HepG2 (cell line): ENCODE data around the gene PIK3CA. TPM values are rescaled to one million over a fixed set of nuclear protein-coding genes. Genes with fewer than 3 reads are reported as not detected.

Source experiments
- KLF12 ChIP-seq: sonication (generic); formaldehyde crosslinking; IDR thresholded peaks from 2 replicates; pipeline ENCODE4 v1.4.0; 2020; ENCODE audit warnings: missing genetic modification reagents, borderline replicate concordance
- MNT ChIP-seq: fragments of 450-650 bp; IDR thresholded peaks from 2 replicates; pipeline ENCODE4 v1.6.1; 2016
- PAXIP1 ChIP-seq: sonication (generic); formaldehyde crosslinking; conservative IDR thresholded peaks from 2 replicates; pipeline ENCODE4 v1.4.0; 2020; ENCODE audit warnings: mild to moderate bottlenecking, missing genetic modification reagents, moderate library complexity
- PITX1 ChIP-seq: sonication (generic); formaldehyde crosslinking; IDR thresholded peaks from 2 replicates; pipeline ENCODE4 v1.5.1; 2020; ENCODE audit warnings: mild to moderate bottlenecking, missing genetic modification reagents
- POGK ChIP-seq: sonication (generic); formaldehyde crosslinking; conservative IDR thresholded peaks from 2 replicates; pipeline ENCODE4 v1.8.0; 2022; ENCODE audit warnings: mild to moderate bottlenecking, moderate library complexity, missing genetic modification reagents
- TGIF2 ChIP-seq: IDR thresholded peaks from 2 replicates; pipeline ENCODE4 v1.6.1; 2016; ENCODE audit warnings: control low read depth, missing compliant biosample characterization
- ZC3H4 ChIP-seq: sonication (generic); formaldehyde crosslinking; IDR thresholded peaks from 2 replicates; pipeline ENCODE4 v1.4.0; 2020; ENCODE audit warnings: missing genetic modification reagents, borderline replicate concordance
- ZNF556 ChIP-seq: sonication (generic); formaldehyde crosslinking; IDR thresholded peaks from 2 replicates; pipeline ENCODE4 v1.4.0; 2020; ENCODE audit warnings: mild to moderate bottlenecking, missing genetic modification reagents, borderline replicate concordance
- ZNF577 ChIP-seq: sonication (generic); formaldehyde crosslinking; IDR thresholded peaks from 2 replicates; pipeline ENCODE4 v1.4.0; 2020; ENCODE audit warnings: mild to moderate bottlenecking, low read depth, missing genetic modification reagents, borderline replicate concordance
- ZNF646 ChIP-seq: sonication (generic); formaldehyde crosslinking; IDR thresholded peaks from 2 replicates; pipeline ENCODE4 v1.9.0; 2021; ENCODE audit warnings: mild to moderate bottlenecking, missing genetic modification reagents
- ZNF784 ChIP-seq: sonication (generic); formaldehyde crosslinking; IDR thresholded peaks from 2 replicates; pipeline ENCODE4 v1.5.1; 2020; ENCODE audit warnings: missing genetic modification reagents, mild to moderate bottlenecking, borderline replicate concordance
- ZNF839 ChIP-seq: sonication (generic); formaldehyde crosslinking; IDR thresholded peaks from 2 replicates; pipeline ENCODE4 v1.4.0; 2020; ENCODE audit warnings: missing genetic modification reagents, mild to moderate bottlenecking, borderline replicate concordance
- ZSCAN31 ChIP-seq: sonication (generic); formaldehyde crosslinking; IDR thresholded peaks from 2 replicates; pipeline ENCODE4 v1.5.0; 2020; ENCODE audit warnings: low read depth, mild to moderate bottlenecking, missing genetic modification reagents
- polyA plus RNA-seq, 8 experiments: library from polyadenylated mRNA; depleted of rRNA in 3 of 8; stranded (reverse) in 7 of 8; unstranded in 1 of 8; fragments of >200 nt; fragmentation: Illumina TruSeq in 4 of 8; extraction: Trizol in 4 of 8; gene quantifications; 2 replicates each; pipeline versions ENCODE4 v1.2.1 to v1.2.3, GENCODE V29; 2011 to 2016; ENCODE audit warnings: low read depth in 4 of 8, missing spikeins in 1 of 8, mixed read lengths in 1 of 8; ENCODE audit not compliant: insufficient read depth in 1 of 8
- total RNA-seq, 5 experiments: library from RNA; depleted of rRNA; stranded (reverse); fragments of >200 nt; fragmentation: Illumina TruSeq; extraction: Trizol; gene quantifications; 2 replicates each; pipeline ENCODE4 v1.2.3, GENCODE V29; 2016; ENCODE audit warnings: low read depth in 1 of 5

PIK3CA gene
- total and polyA plus RNA-seq, 2 of the 13 experiments (the other 11 are each of a cell fraction or from before 2014, with no cell fraction given) = 5.7 to 11.4 TPM

- TF ChIP-seq POGK (CRISPR knock-in tag) (no peak), ZNF646 (CRISPR knock-in tag) (no peak), PAXIP1 (CRISPR knock-in tag) (no peak), ZC3H4 (no peak), ZNF784 (CRISPR knock-in tag) (peak; percentile 29; the same call in 1 of the 2 replicates), KLF12 (no peak), MNT (no peak), ZSCAN31 (CRISPR knock-in tag) (0 out of 2 replicates have a peak, but pooled peaks have one; percentile 52), ZNF839 (CRISPR knock-in tag) (no peak), ZNF556 (CRISPR knock-in tag) (peak; percentile 47; the same call in 1 of the 2 replicates), PITX1 (no peak), TGIF2 (CRISPR knock-in tag) (no peak), ZNF577 (CRISPR knock-in tag) (no peak)
These were observed 113.0 kb downstream of the PIK3CA start (continued) for GRCh38 chr3:179260949-179261765.
